ENCODE results near the gene EMP1.

EMP1 gene

GRCh38 chr12:13173012-13173932 is 23.3 kb upstream of the EMP1 start:
- DNase-seq (ENCODE audit: low read depth in 2 of 2): no peak

GRCh38 chr12:13175499-13175898 is 21.0 kb upstream of the EMP1 start:
- no peak for DNase-seq (ENCODE audit: low read depth in 2 of 2)

- no peak for DNase-seq (ENCODE audit: low read depth in 2 of 2)
Measured at GRCh38 chr12:13176256-13176655, 20.3 kb upstream of the EMP1 start.

- no peak for DNase-seq (ENCODE audit: low read depth in 2 of 2)
Measured at GRCh38 chr12:13177373-13177772, 19.2 kb upstream of the EMP1 start.

GRCh38 chr12:13177906-13178305 is 18.6 kb upstream of the EMP1 start:
- no peak for DNase-seq (ENCODE audit: low read depth in 2 of 2)

GRCh38 chr12:13178568-13179210 is 17.8 kb upstream of the EMP1 start:
- DNase-seq (ENCODE audit: low read depth in 2 of 2): no peak

GRCh38 chr12:13179211-13180074 is 17.1 kb upstream of the EMP1 start:
- peak; percentile 37 to 40 for DNase-seq (ENCODE audit: low read depth in 2 of 2)

GRCh38 chr12:13181375-13182070 is 15.0 kb upstream of the EMP1 start:
- DNase-seq (ENCODE audit: low read depth in 2 of 2): no peak

- no peak for DNase-seq (ENCODE audit: low read depth in 2 of 2)
Measured at GRCh38 chr12:13182881-13183280, 13.6 kb upstream of the EMP1 start.

GRCh38 chr12:13183620-13184019 is 12.9 kb upstream of the EMP1 start:
- no peak for DNase-seq (ENCODE audit: low read depth in 2 of 2)

GRCh38 chr12:13186302-13186701 is 10.2 kb upstream of the EMP1 start:
- DNase-seq (ENCODE audit: low read depth in 2 of 2): no peak

- DNase-seq (ENCODE audit: low read depth in 2 of 2): no peak
Measured at GRCh38 chr12:13187399-13187798, 9.1 kb upstream of the EMP1 start.

- no peak for DNase-seq (ENCODE audit: low read depth in 2 of 2)
Measured at GRCh38 chr12:13189264-13189663, 7.3 kb upstream of the EMP1 start.

- no peak for DNase-seq (ENCODE audit: low read depth in 2 of 2)
Measured at GRCh38 chr12:13190275-13190674, 6.3 kb upstream of the EMP1 start.

- no peak for DNase-seq (ENCODE audit: low read depth in 2 of 2)
Measured at GRCh38 chr12:13192719-13193118, 3.8 kb upstream of the EMP1 start.

GRCh38 chr12:13193505-13194231 is 2.9 kb upstream of the EMP1 start:
- no peak for DNase-seq (ENCODE audit: low read depth in 2 of 2)

- no peak for DNase-seq (ENCODE audit: low read depth in 2 of 2)
Measured at GRCh38 chr12:13194401-13195110, 2.0 kb upstream of the EMP1 start.

GRCh38 chr12:13195250-13195649 is 1.3 kb upstream of the EMP1 start:
- no peak for DNase-seq (ENCODE audit: low read depth in 2 of 2)

GRCh38 chr12:13195785-13196129 is 769 bp upstream of the EMP1 start:
- no peak for DNase-seq (ENCODE audit: low read depth in 2 of 2)

GRCh38 chr12:13197032-13197431 is 506 bp downstream of the EMP1 start:
- no peak for DNase-seq (ENCODE audit: low read depth in 2 of 2)

All from stimulated activated CD4-positive, alpha-beta T cell treated with anti-CD3 and anti-CD28 coated beads, Interleukin-1b, Interleukin-23, amount 100 ng/mL, for 4 hours (primary cell).